Measurements from ENCODE around the gene ADGRB3.

DNA sequence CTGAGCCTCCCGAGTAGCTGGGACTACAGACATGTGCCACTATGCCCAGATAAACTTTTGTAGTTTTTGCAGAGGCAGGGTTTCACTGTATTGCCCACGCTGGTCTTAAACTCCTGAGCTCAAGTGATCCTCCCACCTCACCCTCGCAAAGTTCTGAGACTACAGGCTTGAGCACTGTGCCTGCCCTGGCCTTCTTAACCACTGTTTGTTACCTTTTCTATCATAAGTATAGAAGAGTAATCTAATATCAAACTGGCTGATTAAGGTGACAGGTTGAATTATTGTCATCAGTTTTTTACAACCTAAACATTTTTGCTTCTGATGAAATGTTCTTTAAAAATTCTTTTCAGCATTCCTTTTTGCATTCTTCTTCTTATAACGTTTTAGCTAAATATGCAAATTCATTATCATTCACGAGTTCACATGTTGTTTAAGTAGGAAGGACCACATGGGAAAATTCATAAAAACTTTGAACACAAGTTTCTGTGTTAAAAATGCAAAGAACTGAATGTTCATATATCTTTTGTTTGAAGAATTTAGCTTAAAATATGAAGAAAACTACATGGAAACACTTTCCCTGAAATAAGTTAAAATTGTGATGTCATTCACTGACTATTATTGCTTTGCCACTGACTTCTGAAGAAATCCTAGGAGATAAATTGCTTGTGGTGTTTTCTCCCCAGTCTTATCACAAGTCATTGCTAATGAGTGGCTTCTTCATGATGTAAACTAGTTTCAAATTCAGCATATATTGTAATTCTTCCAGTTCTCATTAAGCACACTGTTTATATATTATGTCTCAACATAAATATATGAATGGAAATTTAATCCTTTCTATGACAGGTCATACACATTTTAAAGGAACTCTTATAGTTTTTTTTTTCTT lies 106.7 kb downstream of the ADGRB3 start:
- TF ChIP-seq, protein P1, sequence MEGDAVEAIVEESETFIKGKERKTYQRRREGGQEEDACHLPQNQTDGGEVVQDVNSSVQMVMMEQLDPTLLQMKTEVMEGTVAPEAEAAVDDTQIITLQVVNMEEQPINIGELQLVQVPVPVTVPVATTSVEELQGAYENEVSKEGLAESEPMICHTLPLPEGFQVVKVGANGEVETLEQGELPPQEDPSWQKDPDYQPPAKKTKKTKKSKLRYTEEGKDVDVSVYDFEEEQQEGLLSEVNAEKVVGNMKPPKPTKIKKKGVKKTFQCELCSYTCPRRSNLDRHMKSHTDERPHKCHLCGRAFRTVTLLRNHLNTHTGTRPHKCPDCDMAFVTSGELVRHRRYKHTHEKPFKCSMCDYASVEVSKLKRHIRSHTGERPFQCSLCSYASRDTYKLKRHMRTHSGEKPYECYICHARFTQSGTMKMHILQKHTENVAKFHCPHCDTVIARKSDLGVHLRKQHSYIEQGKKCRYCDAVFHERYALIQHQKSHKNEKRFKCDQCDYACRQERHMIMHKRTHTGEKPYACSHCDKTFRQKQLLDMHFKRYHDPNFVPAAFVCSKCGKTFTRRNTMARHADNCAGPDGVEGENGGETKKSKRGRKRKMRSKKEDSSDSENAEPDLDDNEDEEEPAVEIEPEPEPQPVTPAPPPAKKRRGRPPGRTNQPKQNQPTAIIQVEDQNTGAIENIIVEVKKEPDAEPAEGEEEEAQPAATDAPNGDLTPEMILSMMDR (IDR thresholded peaks at IDR 0.05; ENCODE audit: low read length): no peak
- TF ChIP-seq EZH2 (IDR thresholded peaks at IDR 0.05; ENCODE audit: borderline replicate concordance, low read length): no peak
